Activated CD4-positive, alpha-beta memory T cell treated with anti-CD3 and anti-CD28 coated beads, Interleukin-2, amount 10 ng/mL, durations not matched to agents 7 days and 5 days (primary cell): ENCODE results near the gene TNS3. TPM values are rescaled to one million over a fixed set of nuclear protein-coding genes. Genes with fewer than 3 reads are reported as not detected.

Experiments
- CTCF ChIA-PET: fragments of 350-600 bp; sonication (Branson Sonifier 250); formaldehyde crosslinking; loops from one replicate; lab custom pipeline; 2021; ENCODE audit warnings: antibody characterized with exemption, inconsistent platforms; lab: Charles Lee
- POLR2A ChIA-PET: fragments of 350-600 bp; sonication (Branson Sonifier 250); formaldehyde crosslinking; loops from one replicate; lab custom pipeline; 2021; ENCODE audit warnings: antibody characterized with exemption; lab: Charles Lee
- DNase-seq: peaks from one replicate; pipeline ENCODE4 v3.0.0-alpha.2; 2020
- H3K27ac Mint-ChIP-seq: one replicate; pipeline ENCODE4 v1.8.0; 2021; ENCODE audit warnings: mild to moderate bottlenecking, mixed read lengths
- H3K27me3 Mint-ChIP-seq: one replicate; pipeline ENCODE4 v1.8.0; 2021; ENCODE audit warnings: mixed read lengths
- H3K36me3 Mint-ChIP-seq: one replicate; pipeline ENCODE4 v1.8.0; 2021; ENCODE audit warnings: low read depth, mixed read lengths
- H3K4me1 Mint-ChIP-seq: one replicate; pipeline ENCODE4 v1.8.0; 2021; ENCODE audit warnings: mixed read lengths
- H3K4me3 Mint-ChIP-seq: one replicate; pipeline ENCODE4 v1.8.0; 2021; ENCODE audit warnings: mild to moderate bottlenecking, mixed read lengths
- H3K9me3 Mint-ChIP-seq: one replicate; pipeline ENCODE4 v1.8.0; 2021; ENCODE audit warnings: mixed read lengths
- total RNA-seq, 2 experiments: library from RNA; stranded (reverse); gene quantifications; one replicate each; pipeline ENCODE4 v1.2.3, GENCODE V29; 2021

TNS3 gene
- total RNA-seq, 2 experiments from 2014 or later = 0.15 to 0.18 TPM

DNA sequence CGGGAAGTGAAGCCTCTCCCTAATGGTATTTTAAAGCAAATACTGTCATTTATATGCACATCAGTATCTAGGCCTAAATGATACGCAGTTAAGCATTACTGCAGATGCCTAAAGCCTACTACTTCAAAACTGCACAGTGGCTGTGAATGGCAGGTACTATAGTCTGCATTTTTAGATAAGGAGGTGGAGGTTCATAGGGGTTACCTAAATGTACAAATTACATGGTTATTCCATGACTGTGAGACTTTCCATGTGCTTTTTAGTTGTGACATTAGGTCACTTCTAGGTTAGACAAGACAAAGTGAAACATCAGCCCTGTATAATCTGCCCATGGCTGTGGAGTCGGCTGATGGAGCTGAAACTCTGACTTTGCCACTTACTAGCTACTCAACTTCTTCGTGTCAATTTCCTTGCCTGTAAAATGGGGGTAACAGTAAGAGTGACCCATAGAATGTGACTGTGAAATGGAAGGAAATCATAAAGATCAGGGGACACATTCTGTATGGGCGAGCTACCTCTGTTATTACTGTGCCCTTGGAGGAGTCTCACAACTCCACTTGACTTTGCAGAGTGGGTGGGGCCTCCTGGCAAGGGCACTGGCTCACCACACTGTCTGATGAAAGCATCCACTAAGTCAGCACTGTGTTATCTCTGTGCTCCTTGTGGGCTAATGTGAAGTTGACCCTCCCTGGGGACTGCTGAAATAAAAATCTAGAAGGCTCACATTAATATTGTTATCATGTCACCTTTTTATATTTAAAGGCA, 239.4 kb downstream of the TNS3 start:
- no peak overlapping the region for H3K4me3 Mint-ChIP-seq
- POLR2A ChIA-PET = no interaction called here
- no peak overlapping the region for H3K27ac Mint-ChIP-seq
- no peak for DNase-seq
- H3K9me3 Mint-ChIP-seq = no peaks in the 10 kb centered on the region
- H3K27me3 Mint-ChIP-seq = no peaks in the 10 kb centered on the region
- H3K36me3 Mint-ChIP-seq = no peaks in the 10 kb centered on the region
- no peaks in the 10 kb centered on the region for H3K4me1 Mint-ChIP-seq
- CTCF ChIA-PET = no interaction called here

GRCh38 chr7:47340517-47340916, 241.4 kb downstream of the TNS3 start:
- CTCF ChIA-PET = no interaction called here
- Mint-ChIP-seq H3K4me1 (no peaks in the 10 kb centered on the region), H3K27me3 (no peaks in the 10 kb centered on the region), H3K4me3 (no peak overlapping the region), H3K36me3 (no peaks in the 10 kb centered on the region), H3K27ac (no peak overlapping the region), H3K9me3 (no peaks in the 10 kb centered on the region)
- POLR2A ChIA-PET = no interaction called here
- no peak for DNase-seq

DNA sequence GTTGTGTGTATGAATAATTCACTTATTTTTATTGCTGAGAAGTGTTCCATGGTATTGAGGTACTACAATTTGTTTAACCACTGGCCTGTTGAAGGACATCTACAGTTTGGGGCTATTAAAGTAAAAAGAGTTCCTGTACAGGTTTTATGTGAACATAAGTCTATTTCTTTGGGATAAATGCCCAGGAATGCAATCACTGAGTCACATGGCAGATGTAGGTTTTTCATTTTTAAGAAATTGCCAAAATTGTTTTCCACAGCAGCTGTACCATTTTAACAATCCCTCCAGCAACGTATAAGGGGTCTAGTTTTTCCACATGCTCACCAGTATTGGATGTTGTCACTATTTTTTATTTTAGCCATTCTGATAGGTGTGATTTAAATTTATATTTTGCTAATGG, 243.9 kb downstream of the TNS3 start:
- no peaks in the 10 kb centered on the region for H3K4me1 Mint-ChIP-seq
- no peaks in the 10 kb centered on the region for H3K36me3 Mint-ChIP-seq
- ChIA-PET POLR2A (no interaction called here), CTCF (no interaction called here)
- no peaks in the 10 kb centered on the region for H3K27me3 Mint-ChIP-seq
- H3K4me3 Mint-ChIP-seq = no peak overlapping the region
- no peak overlapping the region for H3K27ac Mint-ChIP-seq
- no peak for DNase-seq
- no peaks in the 10 kb centered on the region for H3K9me3 Mint-ChIP-seq

- CTCF ChIA-PET = no interaction called here
- no peak for DNase-seq
- no peaks in the 10 kb centered on the region for H3K9me3 Mint-ChIP-seq
- H3K4me3 Mint-ChIP-seq = no peak overlapping the region
- no peak overlapping the region for H3K27ac Mint-ChIP-seq
- POLR2A ChIA-PET = no interaction called here
- H3K27me3 Mint-ChIP-seq = no peaks in the 10 kb centered on the region
- no peaks in the 10 kb centered on the region for H3K4me1 Mint-ChIP-seq
- no peaks in the 10 kb centered on the region for H3K36me3 Mint-ChIP-seq
These were observed 244.4 kb downstream of the TNS3 start for GRCh38 chr7:47337531-47337930.

DNA sequence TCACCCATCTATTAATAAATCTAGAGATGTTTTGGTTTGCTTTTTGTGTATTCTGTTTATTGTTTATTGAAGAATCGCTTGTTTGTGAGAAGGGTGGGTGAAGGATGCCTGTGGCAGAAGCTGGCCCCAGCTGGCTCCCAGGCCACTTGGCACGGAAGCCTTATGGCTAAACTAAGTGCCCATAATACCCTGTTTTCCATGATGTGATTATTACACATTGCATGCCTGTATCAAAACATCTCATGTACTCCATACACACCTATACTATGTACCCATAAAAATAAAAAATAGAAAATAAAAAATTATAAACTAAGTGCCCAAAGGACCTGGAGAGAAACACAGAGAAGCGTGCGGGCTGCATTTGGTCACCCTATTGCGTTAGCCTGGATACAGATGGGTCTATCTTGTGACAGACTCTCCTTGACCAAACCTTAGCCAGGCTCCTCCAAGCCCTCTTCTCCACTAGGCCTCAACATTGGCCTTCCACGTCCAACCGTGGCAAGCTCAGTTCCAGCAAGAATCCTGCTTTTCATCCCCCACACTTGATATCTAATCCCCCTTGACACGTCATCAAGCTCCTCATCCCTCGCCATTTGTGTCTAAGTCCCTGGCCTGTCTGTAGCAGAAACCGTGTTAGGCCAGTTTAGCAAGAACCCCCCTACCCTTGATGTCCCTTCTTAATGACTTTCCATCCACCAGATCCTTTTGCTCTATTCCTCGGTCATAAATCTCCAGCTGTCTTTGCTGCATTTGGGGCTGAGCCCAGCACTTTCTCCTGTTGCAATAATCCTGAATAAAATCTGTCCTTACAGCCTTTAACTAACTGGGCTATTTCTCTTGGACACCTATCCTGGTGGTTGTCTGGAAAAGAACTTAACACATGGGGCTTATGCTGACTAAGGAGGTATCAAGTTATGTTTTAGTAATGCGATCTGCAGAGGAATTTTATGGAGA, 245.2 kb downstream of the TNS3 start:
- no peak for DNase-seq
- no peak overlapping the region for H3K4me3 Mint-ChIP-seq
- H3K36me3 Mint-ChIP-seq = no peaks in the 10 kb centered on the region
- no peaks in the 10 kb centered on the region for H3K9me3 Mint-ChIP-seq
- CTCF ChIA-PET = no interaction called here
- H3K27me3 Mint-ChIP-seq = no peaks in the 10 kb centered on the region
- POLR2A ChIA-PET = no interaction called here
- no peak overlapping the region for H3K27ac Mint-ChIP-seq
- H3K4me1 Mint-ChIP-seq = no peaks in the 10 kb centered on the region

GRCh38 chr7:47335557-47336471, 246.1 kb downstream of the TNS3 start:
- ChIA-PET POLR2A (no interaction called here), CTCF (no interaction called here)
- H3K27ac Mint-ChIP-seq = no peak overlapping the region
- H3K4me1 Mint-ChIP-seq = no peaks in the 10 kb centered on the region
- H3K4me3 Mint-ChIP-seq = no peak overlapping the region
- DNase-seq = no peak
- H3K27me3 Mint-ChIP-seq = no peaks in the 10 kb centered on the region
- H3K36me3 Mint-ChIP-seq = no peaks in the 10 kb centered on the region
- no peaks in the 10 kb centered on the region for H3K9me3 Mint-ChIP-seq

GRCh38 chr7:47335071-47335470, 246.8 kb downstream of the TNS3 start:
- ChIA-PET POLR2A (no interaction called here), CTCF (no interaction called here)
- Mint-ChIP-seq H3K9me3 (no peaks in the 10 kb centered on the region), H3K4me3 (no peak overlapping the region), H3K36me3 (no peaks in the 10 kb centered on the region), H3K27ac (no peak overlapping the region), H3K4me1 (no peaks in the 10 kb centered on the region), H3K27me3 (no peaks in the 10 kb centered on the region)
- no peak for DNase-seq

GRCh38 chr7:47333959-47334358, 248.0 kb downstream of the TNS3 start:
- no peak overlapping the region for H3K27ac Mint-ChIP-seq
- H3K36me3 Mint-ChIP-seq = no peaks in the 10 kb centered on the region
- H3K4me1 Mint-ChIP-seq = no peaks in the 10 kb centered on the region
- ChIA-PET POLR2A (no interaction called here), CTCF (no interaction called here)
- H3K9me3 Mint-ChIP-seq = no peaks in the 10 kb centered on the region
- DNase-seq = no peak
- no peak overlapping the region for H3K4me3 Mint-ChIP-seq
- H3K27me3 Mint-ChIP-seq = no peaks in the 10 kb centered on the region

DNA sequence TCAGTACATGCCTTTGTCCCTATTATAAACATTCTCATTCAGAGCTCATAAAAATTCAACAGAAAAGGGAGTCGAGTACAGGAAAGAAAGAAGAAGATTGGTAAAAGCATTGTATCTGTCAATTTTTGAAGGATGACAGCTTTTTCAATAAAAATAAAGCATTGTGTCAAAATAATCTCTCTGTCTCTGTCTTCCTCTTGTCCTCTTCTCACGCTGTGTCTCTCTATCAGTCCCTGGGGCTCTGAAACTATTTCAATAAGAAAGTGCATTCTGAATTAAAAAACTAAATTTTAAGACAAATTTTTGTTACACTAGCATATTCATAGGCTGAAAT, 248.4 kb downstream of the TNS3 start:
- H3K27me3 Mint-ChIP-seq = no peaks in the 10 kb centered on the region
- H3K9me3 Mint-ChIP-seq = no peaks in the 10 kb centered on the region
- H3K4me1 Mint-ChIP-seq = no peaks in the 10 kb centered on the region
- no peak overlapping the region for H3K27ac Mint-ChIP-seq
- no peak overlapping the region for H3K4me3 Mint-ChIP-seq
- DNase-seq = no peak
- ChIA-PET POLR2A (no interaction called here), CTCF (no interaction called here)
- no peaks in the 10 kb centered on the region for H3K36me3 Mint-ChIP-seq

DNA sequence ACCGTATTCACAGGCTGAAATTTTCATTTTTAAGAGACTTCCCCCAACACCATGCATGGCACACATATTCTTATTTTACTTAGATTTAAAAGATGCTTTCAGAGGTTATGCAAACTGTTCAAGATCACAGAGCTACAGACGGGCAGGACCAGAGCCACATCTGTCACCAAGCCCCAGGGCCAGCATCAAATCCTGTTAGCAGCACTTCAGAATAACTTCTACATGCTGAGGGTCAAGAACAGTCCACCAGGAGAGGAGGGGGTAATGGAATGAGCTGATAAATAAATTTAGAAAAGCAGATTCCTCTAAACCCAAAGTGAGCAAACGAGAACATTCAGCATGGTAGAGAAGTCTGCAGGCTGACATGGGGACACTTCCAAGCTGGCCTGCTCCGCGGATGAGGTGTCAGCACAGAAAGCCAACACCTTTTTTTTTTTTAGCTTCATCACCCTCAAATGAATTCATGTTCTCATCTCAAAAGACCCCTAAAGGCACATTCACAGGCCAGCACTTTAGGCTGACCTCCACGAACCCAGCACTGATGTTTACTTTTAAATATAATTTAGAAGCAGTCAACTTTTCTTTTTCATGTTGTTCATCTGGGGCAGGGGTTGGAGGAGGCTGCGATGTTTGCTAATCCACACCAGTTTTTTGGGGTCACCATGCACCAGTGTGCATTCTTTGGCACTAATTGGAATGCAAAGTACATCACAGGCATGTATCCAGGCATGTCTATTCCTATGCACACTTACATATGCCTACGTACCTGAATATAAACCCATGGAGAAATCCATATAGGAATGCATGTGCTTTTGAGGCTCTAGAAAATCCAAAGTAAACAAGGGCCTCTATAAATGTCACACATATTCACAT, 249.0 kb downstream of the TNS3 start:
- CTCF ChIA-PET = no interaction called here
- H3K36me3 Mint-ChIP-seq = no peaks in the 10 kb centered on the region
- H3K9me3 Mint-ChIP-seq = no peaks in the 10 kb centered on the region
- no peak overlapping the region for H3K4me3 Mint-ChIP-seq
- DNase-seq = no peak
- H3K4me1 Mint-ChIP-seq = no peaks in the 10 kb centered on the region
- H3K27me3 Mint-ChIP-seq = no peaks in the 10 kb centered on the region
- POLR2A ChIA-PET = no interaction called here
- no peak overlapping the region for H3K27ac Mint-ChIP-seq

GRCh38 chr7:47332213-47332612, 249.7 kb downstream of the TNS3 start:
- Mint-ChIP-seq H3K27me3 (no peaks in the 10 kb centered on the region), H3K4me3 (no peak overlapping the region), H3K27ac (no peak overlapping the region), H3K36me3 (no peaks in the 10 kb centered on the region), H3K4me1 (no peaks in the 10 kb centered on the region), H3K9me3 (no peaks in the 10 kb centered on the region)
- DNase-seq = no peak
- ChIA-PET POLR2A (no interaction called here), CTCF (no interaction called here)

DNA sequence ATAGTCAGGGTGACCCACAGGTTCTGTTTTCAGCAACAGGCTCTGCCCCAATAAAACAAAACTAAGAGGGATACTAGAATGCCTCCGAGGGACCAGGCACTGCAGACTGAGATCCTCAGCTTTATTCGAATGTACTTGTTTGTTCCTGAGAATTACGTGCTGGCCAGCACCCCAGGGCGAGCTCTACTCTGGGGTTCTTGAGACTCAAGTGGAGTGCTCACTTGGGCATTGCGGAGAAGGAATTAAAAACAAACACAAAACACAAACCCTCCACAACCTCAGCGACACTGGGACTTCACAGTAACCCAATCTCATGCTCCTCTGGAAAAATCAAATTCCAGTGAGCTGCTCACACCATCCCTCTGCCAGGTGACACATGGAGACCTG, 250.7 kb downstream of the TNS3 start:
- no peak for DNase-seq

More for the DNA sequence above, 250.7 kb downstream of the TNS3 start:
- no peaks in the 10 kb centered on the region for H3K9me3 Mint-ChIP-seq
- ChIA-PET CTCF (no interaction called here), POLR2A (no interaction called here)
- no peak overlapping the region for H3K4me3 Mint-ChIP-seq
- H3K27ac Mint-ChIP-seq = no peak overlapping the region
- no peaks in the 10 kb centered on the region for H3K4me1 Mint-ChIP-seq
- H3K27me3 Mint-ChIP-seq = no peaks in the 10 kb centered on the region
- no peaks in the 10 kb centered on the region for H3K36me3 Mint-ChIP-seq
